K562 (cell line): ENCODE data around the gene ERCC1. TPM values are rescaled to one million over a fixed set of nuclear protein-coding genes. Genes with fewer than 3 reads are reported as not detected.
A peak's percentile ranks its signal among the peaks of the same experiment; 100 is the strongest.

Experiments used
- CXXC5 ChIP-seq: fragments of 250-450 bp; sonication (Bioruptor Pico); IDR thresholded peaks from 2 replicates; pipeline ENCODE4 v1.8.0; 2022; ENCODE audit warnings: inconsistent platforms, mild to moderate bottlenecking, moderate library complexity
- ETV6 ChIP-seq, 3 experiments: fragments of 150-350 bp in 1 of 3; sonication (generic) in 1 of 3; formaldehyde crosslinking in 1 of 3; IDR thresholded peaks; 2 replicates each; pipeline versions ENCODE4 v1.6.1 to v1.8.0; 2014 to 2022; ENCODE audit warnings: borderline replicate concordance in 2 of 3, low read depth in 2 of 3, antibody characterized with exemption in 1 of 3, low read length in 1 of 3, mild to moderate bottlenecking in 1 of 3, missing genetic modification reagents in 1 of 3
- HDAC2 ChIP-seq: fragments of 450-650 bp; IDR thresholded peaks from 2 replicates; pipeline ENCODE4 v1.6.1; 2016; ENCODE audit warnings: mild to moderate bottlenecking
- MAFK ChIP-seq: IDR thresholded peaks from 2 replicates; pipeline ENCODE4 v1.6.1; 2011; ENCODE audit warnings: low read length, improper control_type of control experiment
- MEF2D ChIP-seq: conservative IDR thresholded peaks from 2 replicates; pipeline ENCODE4 v1.6.1; 2016; ENCODE audit warnings: low read depth, missing genetic modification characterization, missing compliant biosample characterization
- MTF1 ChIP-seq: fragments of 250-450 bp; sonication (Bioruptor Pico); IDR thresholded peaks from 2 replicates; pipeline ENCODE4 v1.9.0; 2021; ENCODE audit warnings: moderate library complexity, mild to moderate bottlenecking, inconsistent platforms, borderline replicate concordance
- NR2C2 ChIP-seq, 2 experiments: fragments of 200-800 bp in 1 of 2; sonication (Bioruptor generic) in 1 of 2; sonication (generic) in 1 of 2; formaldehyde crosslinking in 1 of 2; IDR thresholded peaks; 2 replicates each; pipeline versions ENCODE4 v1.6.1 to v1.8.0; 2016 to 2022; ENCODE audit warnings: mild to moderate bottlenecking in 1 of 2, missing compliant biosample characterization in 1 of 2, missing genetic modification characterization in 1 of 2, missing genetic modification reagents in 1 of 2
- PHF21A ChIP-seq: fragments of 450-650 bp; IDR thresholded peaks from 2 replicates; pipeline ENCODE4 v1.6.1; 2017; ENCODE audit warnings: low read depth, borderline replicate concordance
- POLR2G ChIP-seq: fragments of 200-400 bp; formaldehyde crosslinking; IDR thresholded peaks from 2 replicates; pipeline ENCODE4 v1.6.1; 2017; ENCODE audit warnings: low read depth, mild to moderate bottlenecking, antibody characterized with exemption, low read length, moderate library complexity
- PTRF ChIP-seq: fragments of 450-650 bp; IDR thresholded peaks from 2 replicates; pipeline ENCODE4 v1.6.1; 2016; ENCODE audit warnings: mild to moderate bottlenecking, missing genetic modification characterization, missing compliant biosample characterization
- RHOXF2B ChIP-seq: fragments of 250-450 bp; sonication (Bioruptor Pico); conservative IDR thresholded peaks from 2 replicates; pipeline ENCODE4 v1.5.1; 2021
- TBL1XR1 ChIP-seq, 2 experiments: IDR thresholded peaks; 2 replicates each; pipeline ENCODE4 v1.6.1; 2012; ENCODE audit warnings: improper control_type of control experiment in 2 of 2, low read length in 2 of 2, mild to moderate bottlenecking in 1 of 2
- TFAP4 ChIP-seq: sonication (generic); formaldehyde crosslinking; IDR thresholded peaks from 2 replicates; pipeline ENCODE4 v1.8.0; 2022; ENCODE audit warnings: missing genetic modification reagents, mild to moderate bottlenecking, moderate library complexity, borderline replicate concordance
- ZBTB33 ChIP-seq: sonication (generic); formaldehyde crosslinking; IDR thresholded peaks from 2 replicates; pipeline ENCODE4 v1.8.1; 2023; ENCODE audit warnings: mild to moderate bottlenecking, missing genetic modification reagents
- ZBTB43 ChIP-seq: sonication (generic); formaldehyde crosslinking; IDR thresholded peaks from 2 replicates; pipeline ENCODE4 v1.8.0; 2023; ENCODE audit warnings: mild to moderate bottlenecking, missing genetic modification reagents
- ZBTB8A ChIP-seq: fragments of 450-650 bp; IDR thresholded peaks from 2 replicates; pipeline ENCODE4 v1.6.1; 2018; ENCODE audit warnings: mild to moderate bottlenecking, moderate library complexity; ENCODE audit not compliant: partially characterized antibody
- ZC3H4 ChIP-seq: sonication (generic); formaldehyde crosslinking; IDR thresholded peaks from 2 replicates; pipeline ENCODE4 v1.9.0; 2021; ENCODE audit warnings: missing genetic modification reagents, borderline replicate concordance
- ZNF282 ChIP-seq: sonication (generic); formaldehyde crosslinking; IDR thresholded peaks from 2 replicates; pipeline ENCODE4 v1.8.1; 2023; ENCODE audit warnings: missing genetic modification reagents
- polyA plus RNA-seq, 8 experiments: library from polyadenylated mRNA; depleted of rRNA in 4 of 8; stranded (reverse) in 5 of 8; unstranded in 3 of 8; fragments of >200 nt; fragmentation: Nextera tagmentation in 2 of 8; fragmentation: Illumina TruSeq in 1 of 8; extraction: Ambion mirVana in 2 of 8; extraction: Trizol in 1 of 8; gene quantifications; 2 replicates each; pipeline versions ENCODE4 v1.2.1 to v1.2.3, GENCODE V29; 2011 to 2014; ENCODE audit warnings: inconsistent platforms in 1 of 8, missing spikeins in 1 of 8
- total RNA-seq, 7 experiments: library from RNA; depleted of rRNA in 6 of 7; stranded (reverse); fragments of >200 nt in 6 of 7; fragmentation: Illumina TruSeq in 2 of 7; extraction: Trizol in 2 of 7; gene quantifications; 2 replicates each; pipeline versions ENCODE4 v1.2.1 to v1.2.3, GENCODE V29; 2011 to 2021; ENCODE audit warnings: low replicate concordance in 1 of 7

ERCC1 gene
- total and polyA plus RNA-seq, 9 of the 15 experiments (the other 6 are each of a cell fraction or from before 2014, with no cell fraction given) = 9.3 to 92.6 (median 60.0) TPM

GRCh38 chr19:45469132-45469944, 45.6 kb upstream of the ERCC1 start (continued):
- TF ChIP-seq TFAP4 (peak; percentile 82), HDAC2 (peak; percentile 61), CXXC5 (peak; percentile 98), ZC3H4 (CRISPR knock-in tag) (peak; percentile 78), ZNF282 (CRISPR knock-in tag) (no peak), MAFK (no peak), ZBTB33 (no peak), ZBTB43 (0 out of 2 replicates have a peak, but pooled peaks have one; percentile 60), PHF21A (peak; percentile 88; the same call in 1 of the 2 replicates), NR2C2 (CRISPR knock-in tag; IDR thresholded peaks at IDR 0.05) (no peak; the same call in 1 of the 2 replicates), NR2C2 (tag; IDR thresholded peaks at IDR 0.05) (peak; percentile 49; the same call in 1 of the 2 replicates), ETV6 (IDR thresholded peaks at IDR 0.05; ENCODE audit: borderline replicate concordance in 1 of 2, low read depth in 2 of 2, low read length in 1 of 2) (no peak), ETV6 (CRISPR knock-in tag; IDR thresholded peaks at IDR 0.05; ENCODE audit: borderline replicate concordance) (no peak), RHOXF2B (CRISPR knock-in tag) (no peak), MTF1 (no peak), TBL1XR1 (IDR thresholded peaks at IDR 0.05; ENCODE audit: low read length in 2 of 2) (peak in 1 of 2 experiments; percentile 45; a peak in 2 of 4 replicates), PTRF (tag) (no peak), MEF2D (peak; percentile 64; the same call in 1 of the 2 replicates), ZBTB8A (no peak), POLR2G (peak; percentile 82)
